B cell (primary cell): Measurements from ENCODE around the gene RASA2. TPM values are rescaled to one million over a fixed set of nuclear protein-coding genes. Genes with fewer than 3 reads are reported as not detected.

Experiments
- ATAC-seq: fragments of 200-7000 bp; cut with Tn5 transposase; one replicate; pipeline ENCODE4 v1.10.0; 2021; ENCODE audit warnings: low read depth, mild to moderate bottlenecking, moderate number of reproducible peaks, moderate library complexity
- CTCF ChIA-PET: fragments of 350-600 bp; sonication (Branson Sonifier 250); formaldehyde crosslinking; loops from one replicate; lab custom pipeline; 2021; ENCODE audit warnings: antibody characterized with exemption, inconsistent platforms; lab: Charles Lee
- POLR2A ChIA-PET: fragments of 350-600 bp; sonication (Branson Sonifier 250); formaldehyde crosslinking; loops from one replicate; lab custom pipeline; 2021; ENCODE audit warnings: antibody characterized with exemption; lab: Charles Lee
- DNase-seq: peaks from one replicate; pipeline ENCODE4 v3.0.0; 2013
- H2AFZ ChIP-seq: 2 replicates; pipeline ENCODE4 v1.6.1; 2012; ENCODE audit warnings: mild to moderate bottlenecking, low read depth, low read length; ENCODE audit not compliant: insufficient read depth, poor library complexity, severe bottlenecking
- H3K27ac ChIP-seq, 2 donors: 1 replicate in 1 of 2; 2 replicates in 1 of 2; pipeline ENCODE4 v1.5.1; 2012 to 2013; ENCODE audit warnings: low read length in 2 of 2, mild to moderate bottlenecking in 2 of 2, moderate library complexity in 1 of 2
- H3K27me3 ChIP-seq, 4 experiments: fragments of 200-600 bp in 1 of 4; sonication (generic) in 1 of 4; replicated peaks in 1 of 4; 1 replicate in 2 of 4; 2 replicates in 2 of 4; pipeline versions ENCODE4 v1.6.1 to v1.7.0; 2013 to 2016; ENCODE audit warnings: low read length in 3 of 4, mild to moderate bottlenecking in 2 of 4, mixed read lengths in 1 of 4, moderate library complexity in 1 of 4; ENCODE audit not compliant: insufficient read depth in 4 of 4, control insufficient read depth in 3 of 4; ENCODE audit errors: control extremely low read depth in 1 of 4
- H3K36me3 ChIP-seq, 2 experiments: replicated peaks in 1 of 2; 1 replicate in 1 of 2; 2 replicates in 1 of 2; pipeline versions ENCODE4 v1.6.1 to v1.7.1; 2013; ENCODE audit warnings: low read length in 1 of 2; ENCODE audit not compliant: insufficient read depth in 2 of 2, control insufficient read depth in 1 of 2; ENCODE audit errors: control extremely low read depth in 1 of 2, extremely low read depth in 1 of 2
- H3K4me1 ChIP-seq, 2 donors: fragments of 200-600 bp in 1 of 2; sonication (generic) in 1 of 2; 1 replicate in 1 of 2; 2 replicates in 1 of 2; pipeline versions ENCODE4 v1.5.1 to v1.6.1; 2013 to 2017; ENCODE audit warnings: low read length in 2 of 2; ENCODE audit not compliant: control insufficient read depth in 2 of 2, insufficient read depth in 2 of 2
- H3K4me2 ChIP-seq: replicated peaks from 2 replicates; pipeline ENCODE3; 2012; ENCODE audit warnings: mild to moderate bottlenecking, low read depth, low read length; ENCODE audit not compliant: poor library complexity, severe bottlenecking
- H3K4me3 ChIP-seq, 5 experiments: fragments of 200-600 bp in 1 of 5; sonication (generic) in 1 of 5; 1 replicate in 3 of 5; 2 replicates in 2 of 5; pipeline versions ENCODE4 v1.5.1 to v1.7.0; 2011 to 2016; ENCODE audit warnings: low read length in 4 of 5, mild to moderate bottlenecking in 4 of 5, low read depth in 2 of 5, control low read depth in 1 of 5, moderate library complexity in 1 of 5; ENCODE audit not compliant: insufficient read depth in 1 of 5; ENCODE audit errors: control extremely low read depth in 1 of 5, extremely low read depth in 1 of 5
- H3K79me2 ChIP-seq: fragments of 200-600 bp; sonication (generic); one replicate; pipeline ENCODE4 v1.6.0; 2016; ENCODE audit warnings: low read length; ENCODE audit not compliant: control insufficient read depth, insufficient read depth
- H3K9ac ChIP-seq: fragments of 200-600 bp; sonication (generic); 2 replicates; pipeline ENCODE4 v1.6.1; 2017; ENCODE audit warnings: mild to moderate bottlenecking, low read length, moderate library complexity
- H3K9me3 ChIP-seq, 3 donors: one replicate each; pipeline versions ENCODE4 v1.6.1 to v1.7.1; 2013; ENCODE audit warnings: low read length in 2 of 3; ENCODE audit not compliant: control insufficient read depth in 2 of 3, insufficient read depth in 1 of 3; ENCODE audit errors: control extremely low read depth in 1 of 3
- H4K20me1 ChIP-seq: 2 replicates; pipeline ENCODE4 v1.6.0; 2012; ENCODE audit warnings: mild to moderate bottlenecking, low read length; ENCODE audit not compliant: insufficient read depth, control insufficient read depth, poor library complexity, severe bottlenecking
- H3K27ac Mint-ChIP-seq: one replicate; pipeline ENCODE4 v1.8.0; 2021; ENCODE audit warnings: mixed read lengths
- H3K27me3 Mint-ChIP-seq: one replicate; pipeline ENCODE4 v1.8.0; 2021; ENCODE audit warnings: mixed read lengths
- H3K4me1 Mint-ChIP-seq: one replicate; pipeline ENCODE4 v1.8.0; 2021; ENCODE audit warnings: mixed read lengths
- H3K4me3 Mint-ChIP-seq: one replicate; pipeline ENCODE4 v1.8.0; 2021; ENCODE audit warnings: mixed read lengths
- H3K9me3 Mint-ChIP-seq: one replicate; pipeline ENCODE4 v1.8.0; 2022; ENCODE audit warnings: mixed read lengths; ENCODE audit not compliant: insufficient read depth
- EZH2 ChIP-seq: IDR thresholded peaks from 2 replicates; pipeline ENCODE4 v1.6.1; 2012; ENCODE audit warnings: borderline replicate concordance, low read depth, mild to moderate bottlenecking, moderate library complexity, low read length; ENCODE audit not compliant: insufficient read depth, poor library complexity, severe bottlenecking
- WGBS: methylation state at CpG from one replicate; pipeline ENCODE4 v1.1.5; 2013; ENCODE audit warnings: missing lambda C conversion rate; ENCODE audit not compliant: insufficient coverage; 5-methylcytosine and 5-hydroxymethylcytosine counted together
- intact Hi-C: fragments of 100-400 bp; cut with micrococcal nuclease; formaldehyde crosslinking; loops from one replicate; pipeline ENCODE4 v1.10.0; 2022
- polyA plus RNA-seq: library from polyadenylated mRNA; depleted of rRNA; stranded (reverse); fragments of >200 nt; gene quantifications from 2 replicates; pipeline ENCODE4 v1.2.3, GENCODE V29; 2012
- total RNA-seq, 2 donors: library from RNA; stranded (reverse); fragments of 120-200 nt in 1 of 2; gene quantifications; 1 replicate in 1 of 2; 2 replicates in 1 of 2; pipeline versions ENCODE4 v1.2.3 to v1.2.4, GENCODE V29; 2013 to 2022
- TF ChIP-seq, protein P1 (sequence below): fragments of 200-600 bp; IDR thresholded peaks from one replicate; pipeline ENCODE4 v1.8.0; 2022; ENCODE audit warnings: antibody characterized with exemption, mild to moderate bottlenecking

The RASA2 gene
- total and polyA plus RNA-seq, 2 donors (not counting 1 experiment from before 2014, with no cell fraction given) = 12.3 to 47.7 TPM

DNA sequence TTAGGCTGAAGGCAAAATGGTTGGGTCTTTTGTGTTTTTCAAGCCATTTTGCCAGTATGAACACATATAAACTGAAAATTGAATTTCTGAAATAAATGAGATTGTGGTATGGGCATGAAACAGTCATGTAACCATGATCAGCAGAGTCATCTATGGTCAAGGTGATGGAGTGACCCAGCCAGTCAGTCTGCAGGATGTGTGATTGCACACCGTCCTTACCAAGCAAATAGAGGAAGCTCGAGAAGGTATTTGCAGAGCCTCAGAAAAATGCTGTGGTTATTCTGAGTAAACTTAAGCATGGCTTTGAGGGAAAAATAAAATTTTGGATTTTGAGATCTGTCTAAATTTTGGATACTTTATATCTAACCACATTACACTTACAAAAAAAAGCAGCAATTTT, 155.4 kb downstream of the RASA2 start:
- Histone ChIP-seq H3K4me2 (no peak overlapping the region), H3K36me3 (no peaks in the 10 kb centered on the region), H3K27me3 (peaks cover 0 to 2% (median 0%) of the 10 kb centered on the region in 4 experiments), H3K4me3 (no peak overlapping the region), H3K27ac (no peak overlapping the region), H2AFZ (no peak overlapping the region), H3K79me2 (no peaks in the 10 kb centered on the region), H4K20me1 (no peaks in the 10 kb centered on the region), H3K9ac (no peak overlapping the region), H3K9me3 (no peaks in the 10 kb centered on the region), H3K4me1 (no peaks in the 10 kb centered on the region)
- POLR2A ChIA-PET = no interaction called here
- ATAC-seq = no peak
- intact Hi-C loops = no loop called here
- no peak overlapping the region for H3K4me3 Mint-ChIP-seq
- TF ChIP-seq EZH2 = no peak
- TF ChIP-seq, protein P1, sequence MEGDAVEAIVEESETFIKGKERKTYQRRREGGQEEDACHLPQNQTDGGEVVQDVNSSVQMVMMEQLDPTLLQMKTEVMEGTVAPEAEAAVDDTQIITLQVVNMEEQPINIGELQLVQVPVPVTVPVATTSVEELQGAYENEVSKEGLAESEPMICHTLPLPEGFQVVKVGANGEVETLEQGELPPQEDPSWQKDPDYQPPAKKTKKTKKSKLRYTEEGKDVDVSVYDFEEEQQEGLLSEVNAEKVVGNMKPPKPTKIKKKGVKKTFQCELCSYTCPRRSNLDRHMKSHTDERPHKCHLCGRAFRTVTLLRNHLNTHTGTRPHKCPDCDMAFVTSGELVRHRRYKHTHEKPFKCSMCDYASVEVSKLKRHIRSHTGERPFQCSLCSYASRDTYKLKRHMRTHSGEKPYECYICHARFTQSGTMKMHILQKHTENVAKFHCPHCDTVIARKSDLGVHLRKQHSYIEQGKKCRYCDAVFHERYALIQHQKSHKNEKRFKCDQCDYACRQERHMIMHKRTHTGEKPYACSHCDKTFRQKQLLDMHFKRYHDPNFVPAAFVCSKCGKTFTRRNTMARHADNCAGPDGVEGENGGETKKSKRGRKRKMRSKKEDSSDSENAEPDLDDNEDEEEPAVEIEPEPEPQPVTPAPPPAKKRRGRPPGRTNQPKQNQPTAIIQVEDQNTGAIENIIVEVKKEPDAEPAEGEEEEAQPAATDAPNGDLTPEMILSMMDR = no peak
- H3K9me3 Mint-ChIP-seq = no peaks in the 10 kb centered on the region
- H3K4me1 Mint-ChIP-seq = no peaks in the 10 kb centered on the region
- H3K27me3 Mint-ChIP-seq = no peaks in the 10 kb centered on the region
- no peak overlapping the region for H3K27ac Mint-ChIP-seq
- 0% methylated on average over 1 of the region's 2 CpGs for WGBS
- no peak for DNase-seq
- CTCF ChIA-PET = interaction anchor here (0.6 kb wide), 1 partner anchor 206 kb away, joined by 4 read pairs; no protein-coding TSS in a partner anchor

DNA sequence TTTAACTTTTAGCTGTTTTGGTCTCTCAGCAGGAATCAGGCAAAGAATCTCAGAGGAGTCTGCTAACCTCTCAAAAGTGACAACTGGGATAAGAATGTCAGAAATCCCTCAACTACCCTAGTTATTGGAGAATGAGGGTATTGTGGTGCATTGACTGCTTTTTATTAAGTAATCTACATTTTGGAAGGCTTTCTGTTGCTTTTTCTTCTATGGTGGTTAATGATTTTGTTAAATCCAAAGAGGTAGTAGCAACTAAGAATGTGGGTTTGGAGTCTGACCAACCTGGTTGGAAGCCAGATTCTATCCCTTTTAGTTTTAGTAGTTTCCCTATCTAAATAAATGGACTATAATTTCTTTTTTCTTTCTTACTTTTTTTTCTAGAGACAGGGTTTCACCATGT, 156.6 kb downstream of the RASA2 start:
- CTCF ChIA-PET = interaction anchor here (1.0 to 3.0 kb wide), 2 partner anchors 36 to 183 kb away, joined by 3 to 25 read pairs; no protein-coding TSS in a partner anchor
- H3K9me3 ChIP-seq = no peaks in the 10 kb centered on the region
- DNase-seq = no peak
- no peaks in the 10 kb centered on the region for H3K9me3 Mint-ChIP-seq
- H3K9ac ChIP-seq = no peak overlapping the region
- POLR2A ChIA-PET = no interaction called here
- H3K4me1 ChIP-seq = no peaks in the 10 kb centered on the region
- no peaks in the 10 kb centered on the region for H3K4me1 Mint-ChIP-seq
- no peak overlapping the region for H3K4me3 ChIP-seq
- H2AFZ ChIP-seq = no peak overlapping the region
- intact Hi-C loops = no loop called here
- no peak for ATAC-seq
- H3K27ac ChIP-seq = no peak overlapping the region
- H4K20me1 ChIP-seq = no peaks in the 10 kb centered on the region
- no peak overlapping the region for H3K27ac Mint-ChIP-seq
- H3K4me3 Mint-ChIP-seq = no peak overlapping the region
- H3K27me3 ChIP-seq = peaks cover 0 to 2% (median 0%) of the 10 kb centered on the region in 4 experiments
- H3K27me3 Mint-ChIP-seq = no peaks in the 10 kb centered on the region
- H3K79me2 ChIP-seq = no peaks in the 10 kb centered on the region
- no peak overlapping the region for H3K4me2 ChIP-seq
- no peak for TF ChIP-seq EZH2
- TF ChIP-seq, protein P1 = no peak
- H3K36me3 ChIP-seq = no peaks in the 10 kb centered on the region
